Measurements from ENCODE around the gene HS3ST5.

The HS3ST5 gene

DNA sequence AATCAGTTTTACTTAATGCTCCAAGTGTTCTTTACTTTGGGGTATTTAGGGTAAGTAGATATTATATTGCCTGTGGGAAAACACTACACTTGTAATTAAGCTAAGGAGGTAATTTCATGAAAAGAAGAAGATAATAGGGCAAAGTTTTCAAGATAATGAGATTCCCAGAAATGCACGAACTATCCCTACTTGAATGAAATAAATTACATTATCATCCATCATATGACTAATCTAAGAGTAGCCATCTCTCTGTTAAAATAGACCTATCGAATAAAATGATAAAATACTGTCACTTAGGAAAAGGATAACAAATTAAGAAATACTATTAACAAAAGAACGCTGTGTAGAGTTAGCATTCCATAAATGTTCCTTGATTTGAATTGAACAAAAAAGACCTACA, 236.8 kb downstream of the HS3ST5 start:
- no peak overlapping the region for H3K4me3 ChIP-seq (ENCODE audit: control insufficient read depth, low read depth, low read length)
- DNase-seq (ENCODE audit: low read depth) = no peak
- TF ChIP-seq, protein P1, sequence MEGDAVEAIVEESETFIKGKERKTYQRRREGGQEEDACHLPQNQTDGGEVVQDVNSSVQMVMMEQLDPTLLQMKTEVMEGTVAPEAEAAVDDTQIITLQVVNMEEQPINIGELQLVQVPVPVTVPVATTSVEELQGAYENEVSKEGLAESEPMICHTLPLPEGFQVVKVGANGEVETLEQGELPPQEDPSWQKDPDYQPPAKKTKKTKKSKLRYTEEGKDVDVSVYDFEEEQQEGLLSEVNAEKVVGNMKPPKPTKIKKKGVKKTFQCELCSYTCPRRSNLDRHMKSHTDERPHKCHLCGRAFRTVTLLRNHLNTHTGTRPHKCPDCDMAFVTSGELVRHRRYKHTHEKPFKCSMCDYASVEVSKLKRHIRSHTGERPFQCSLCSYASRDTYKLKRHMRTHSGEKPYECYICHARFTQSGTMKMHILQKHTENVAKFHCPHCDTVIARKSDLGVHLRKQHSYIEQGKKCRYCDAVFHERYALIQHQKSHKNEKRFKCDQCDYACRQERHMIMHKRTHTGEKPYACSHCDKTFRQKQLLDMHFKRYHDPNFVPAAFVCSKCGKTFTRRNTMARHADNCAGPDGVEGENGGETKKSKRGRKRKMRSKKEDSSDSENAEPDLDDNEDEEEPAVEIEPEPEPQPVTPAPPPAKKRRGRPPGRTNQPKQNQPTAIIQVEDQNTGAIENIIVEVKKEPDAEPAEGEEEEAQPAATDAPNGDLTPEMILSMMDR (conservative IDR thresholded peaks at IDR 0.05; ENCODE audit: control insufficient read depth, insufficient read depth, low read depth, low read length) = no peak

DNA sequence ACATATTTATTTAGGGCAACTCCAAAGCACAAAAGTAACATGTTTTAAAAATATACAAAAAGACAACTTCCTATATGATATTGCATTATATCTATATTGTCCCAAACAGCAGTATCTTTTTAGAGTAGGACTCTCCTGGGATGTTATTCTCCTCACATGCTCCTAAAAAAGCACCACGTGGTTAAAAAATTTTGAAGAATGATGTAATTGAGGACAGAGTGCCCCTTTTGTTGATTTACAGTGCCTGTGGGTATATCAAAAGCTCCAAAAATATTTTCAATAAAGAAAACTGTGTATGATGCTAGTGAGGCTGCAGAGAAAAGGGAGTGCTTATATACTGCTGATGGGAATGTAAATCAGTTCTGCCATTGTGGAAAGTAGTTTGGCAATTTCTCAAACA, 241.6 kb downstream of the HS3ST5 start:
- H3K4me3 ChIP-seq (ENCODE audit: control insufficient read depth, low read depth, low read length) = no peak overlapping the region
- DNase-seq (ENCODE audit: low read depth) = no peak
- TF ChIP-seq, protein P1 (conservative IDR thresholded peaks at IDR 0.05; ENCODE audit: control insufficient read depth, insufficient read depth, low read depth, low read length) = no peak

DNA sequence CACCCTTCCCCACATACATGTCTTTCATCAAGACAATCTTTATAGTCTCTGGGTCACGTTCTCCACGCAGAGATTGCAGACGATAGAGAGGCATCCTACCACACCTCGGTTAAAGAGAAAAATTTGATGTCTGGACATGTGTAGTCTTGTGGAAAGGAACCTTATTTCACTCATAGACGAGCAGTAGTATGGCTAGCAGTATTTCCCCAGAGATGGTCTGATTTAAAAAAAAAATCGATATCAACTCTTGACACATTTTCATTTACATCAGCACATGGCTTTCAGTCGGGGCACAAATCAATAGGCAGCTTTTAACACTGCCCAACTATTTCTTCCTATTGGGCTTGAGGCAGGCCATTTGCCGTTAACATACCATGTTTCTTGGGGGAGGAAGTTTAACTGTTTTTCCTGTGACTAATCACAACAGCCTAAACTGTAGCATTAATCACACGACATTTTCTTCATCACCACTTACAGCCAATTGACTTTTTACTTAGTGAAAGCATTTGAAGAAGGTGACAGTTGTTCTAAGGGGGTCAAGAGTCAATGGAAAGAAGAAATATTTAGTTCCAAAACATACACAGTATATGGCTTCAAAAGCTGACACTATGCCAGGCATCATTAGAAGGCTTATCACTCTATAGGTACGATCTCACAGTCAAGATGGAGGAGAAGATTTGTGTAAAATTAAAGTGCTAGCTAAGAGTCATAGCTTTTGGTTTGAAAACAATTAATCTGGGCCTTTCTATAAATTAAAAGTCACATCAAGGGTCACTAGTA, 242.4 kb downstream of the HS3ST5 start:
- H3K4me3 ChIP-seq (ENCODE audit: control insufficient read depth, low read depth, low read length) = no peak overlapping the region
- TF ChIP-seq, protein P1 (conservative IDR thresholded peaks at IDR 0.05; ENCODE audit: control insufficient read depth, insufficient read depth, low read depth, low read length) = no peak
- DNase-seq (ENCODE audit: low read depth) = peak; percentile 23

GRCh38 chr6:114096561-114097172, 246.2 kb downstream of the HS3ST5 start:
- H3K4me3 ChIP-seq (ENCODE audit: control insufficient read depth, low read depth, low read length) = no peak overlapping the region
- peak; percentile 19 for DNase-seq (ENCODE audit: low read depth)
- TF ChIP-seq, protein P1 (conservative IDR thresholded peaks at IDR 0.05; ENCODE audit: control insufficient read depth, insufficient read depth, low read depth, low read length) = peak; percentile 74

GRCh38 chr6:114092943-114093342, 249.9 kb downstream of the HS3ST5 start:
- DNase-seq (ENCODE audit: low read depth) = no peak
- no peak overlapping the region for H3K4me3 ChIP-seq (ENCODE audit: control insufficient read depth, low read depth, low read length)
- TF ChIP-seq, protein P1 (conservative IDR thresholded peaks at IDR 0.05; ENCODE audit: control insufficient read depth, insufficient read depth, low read depth, low read length) = no peak

DNA sequence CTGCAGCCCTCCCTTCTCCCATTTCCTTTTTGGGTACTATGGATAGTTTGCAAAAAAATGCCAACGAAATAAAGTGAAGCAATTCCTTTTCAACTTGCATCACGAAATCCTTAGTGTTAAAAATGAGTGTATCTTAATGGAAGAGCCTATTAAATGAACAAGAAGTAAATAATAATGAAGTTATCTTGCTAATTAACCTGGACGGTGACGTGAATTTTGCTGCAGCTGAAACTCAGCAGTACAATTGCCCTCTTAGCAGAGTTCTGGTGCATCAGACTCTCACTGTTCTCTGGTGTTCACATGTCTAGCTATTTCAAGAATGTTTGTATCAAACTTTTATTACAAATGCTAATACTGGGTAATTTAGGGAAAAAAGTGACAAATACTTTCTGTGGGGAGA, 252.2 kb downstream of the HS3ST5 start:
- TF ChIP-seq, protein P1 (conservative IDR thresholded peaks at IDR 0.05; ENCODE audit: control insufficient read depth, insufficient read depth, low read depth, low read length) = no peak
- DNase-seq (ENCODE audit: low read depth) = no peak
- no peak overlapping the region for H3K4me3 ChIP-seq (ENCODE audit: control insufficient read depth, low read depth, low read length)
